C4-2B (cell line): ENCODE data around the gene LCT.

Experiments used
- H3K27ac ChIP-seq: fragments of 450-650 bp; 2 replicates; pipeline ENCODE4 v1.5.1; 2017
- CTCF ChIP-seq: fragments of 450-650 bp; conservative IDR thresholded peaks from 2 replicates; pipeline ENCODE4 v1.5.1; 2017; ENCODE audit warnings: mild to moderate bottlenecking
- ZFX ChIP-seq: fragments of 450-650 bp; IDR thresholded peaks from 2 replicates; pipeline ENCODE4 v1.6.1; 2017

The LCT gene

GRCh38 chr2:135756692-135757091, 80.3 kb downstream of the LCT start:
- no peak for TF ChIP-seq CTCF
- no peak for TF ChIP-seq ZFX
- H3K27ac ChIP-seq = no peak overlapping the region

GRCh38 chr2:135755573-135755972, 81.4 kb downstream of the LCT start:
- H3K27ac ChIP-seq = no peak overlapping the region
- no peak for TF ChIP-seq ZFX
- TF ChIP-seq CTCF = no peak

GRCh38 chr2:135745545-135745944, 91.4 kb downstream of the LCT start:
- H3K27ac ChIP-seq = no peak overlapping the region
- TF ChIP-seq CTCF = no peak
- no peak for TF ChIP-seq ZFX

GRCh38 chr2:135744760-135745314, 92.1 kb downstream of the LCT start:
- TF ChIP-seq ZFX (no peak), CTCF (no peak; the same call in 1 of the 2 replicates)
- H3K27ac ChIP-seq = no peak overlapping the region

- no peak for TF ChIP-seq CTCF
- no peak overlapping the region for H3K27ac ChIP-seq
Measured at GRCh38 chr2:135743860-135744259, 93.1 kb downstream of the LCT start.

GRCh38 chr2:135742325-135742757, 94.6 kb downstream of the LCT start:
- H3K27ac ChIP-seq = peak overlapping the region; percentile 95
- TF ChIP-seq CTCF (no peak), ZFX (peak; percentile 57)

GRCh38 chr2:135741395-135742324, 95.3 kb downstream of the LCT start, which contains the start of gene UBXN4:
Gene UBXN4 (plus strand): TSS chr2:135741855. CDS start chr2:135741930, 75 bp downstream.
- H3K27ac ChIP-seq = peak within 1 kb of the TSS; percentile 95
- TF ChIP-seq ZFX (peak; percentile 93), CTCF (peak; percentile 58)
